Rectal smooth muscle tissue (tissue), 1 donor: ENCODE data around the gene ZCCHC7.
"Not testable (repeated sequence)": the region's sequence is repeated elsewhere in the genome, so short reads cannot be mapped to it uniquely, and the experiment has no call there.

Experiments
- H3K27ac ChIP-seq: one replicate; pipeline ENCODE4 v1.7.0; 2013; ENCODE audit warnings: low read depth, low read length, inconsistent platforms
- H3K27me3 ChIP-seq: one replicate; pipeline ENCODE4 v1.7.0; 2013; ENCODE audit warnings: low read length; ENCODE audit not compliant: control insufficient read depth, insufficient read depth
- H3K36me3 ChIP-seq: one replicate; pipeline ENCODE4 v1.7.0; 2013; ENCODE audit warnings: low read length; ENCODE audit not compliant: control insufficient read depth, insufficient read depth
- H3K4me1 ChIP-seq: one replicate; pipeline ENCODE4 v1.7.0; 2013; ENCODE audit warnings: low read length; ENCODE audit not compliant: control insufficient read depth, insufficient read depth
- H3K4me3 ChIP-seq: one replicate; pipeline ENCODE4 v1.7.0; 2013; ENCODE audit warnings: low read length
- H3K9ac ChIP-seq: one replicate; pipeline ENCODE4 v1.7.0; 2013; ENCODE audit warnings: low read length

Gene ZCCHC7

GRCh38 chr9:37157726-37158377 lies 37.5 kb downstream of the ZCCHC7 start:
- Histone ChIP-seq H3K27ac (no peak overlapping the region), H3K36me3 (no peaks in the 10 kb centered on the region), H3K4me1 (no peaks in the 10 kb centered on the region), H3K9ac (no peak overlapping the region), H3K27me3 (no peaks in the 10 kb centered on the region), H3K4me3 (no peak overlapping the region)

GRCh38 chr9:37163299-37163698 lies 42.9 kb downstream of the ZCCHC7 start:
- Histone ChIP-seq H3K4me1 (no peaks in the 10 kb centered on the region), H3K27me3 (no peaks in the 10 kb centered on the region), H3K4me3 (no peak overlapping the region), H3K9ac (no peak overlapping the region), H3K36me3 (no peaks in the 10 kb centered on the region), H3K27ac (no peak overlapping the region)

GRCh38 chr9:37164335-37164734 lies 44.0 kb downstream of the ZCCHC7 start:
- not testable (repeated sequence) for H3K9ac ChIP-seq, H3K36me3 ChIP-seq, H3K27me3 ChIP-seq, H3K27ac ChIP-seq, H3K4me1 ChIP-seq, H3K4me3 ChIP-seq

GRCh38 chr9:37165644-37166043 lies 45.3 kb downstream of the ZCCHC7 start:
- H3K9ac ChIP-seq, result no peak overlapping the region
- H3K36me3 ChIP-seq, result no peaks in the 10 kb centered on the region
- H3K4me3 ChIP-seq, result no peak overlapping the region
- H3K27ac ChIP-seq, result no peak overlapping the region
- no peaks in the 10 kb centered on the region for H3K27me3 ChIP-seq
- H3K4me1 ChIP-seq, result no peaks in the 10 kb centered on the region

GRCh38 chr9:37167456-37168047 lies 47.2 kb downstream of the ZCCHC7 start:
- Histone ChIP-seq H3K4me3 (no peak overlapping the region), H3K9ac (no peak overlapping the region), H3K27ac (no peak overlapping the region), H3K27me3 (no peaks in the 10 kb centered on the region), H3K4me1 (no peaks in the 10 kb centered on the region), H3K36me3 (no peaks in the 10 kb centered on the region)

GRCh38 chr9:37172557-37172956 lies 52.2 kb downstream of the ZCCHC7 start:
- no peak overlapping the region for H3K9ac ChIP-seq
- H3K4me1 ChIP-seq, result no peaks in the 10 kb centered on the region
- no peaks in the 10 kb centered on the region for H3K27me3 ChIP-seq
- H3K27ac ChIP-seq, result no peak overlapping the region
- H3K36me3 ChIP-seq, result no peaks in the 10 kb centered on the region
- no peak overlapping the region for H3K4me3 ChIP-seq

- no peaks in the 10 kb centered on the region for H3K27me3 ChIP-seq
- no peak overlapping the region for H3K4me3 ChIP-seq
- H3K27ac ChIP-seq, result no peak overlapping the region
- H3K36me3 ChIP-seq, result no peaks in the 10 kb centered on the region
- no peak overlapping the region for H3K9ac ChIP-seq
- H3K4me1 ChIP-seq, result no peaks in the 10 kb centered on the region
Observed at GRCh38 chr9:37174247-37174646, 53.9 kb downstream of the ZCCHC7 start.

- H3K9ac ChIP-seq, result no peak overlapping the region
- H3K27ac ChIP-seq, result no peak overlapping the region
- H3K36me3 ChIP-seq, result no peaks in the 10 kb centered on the region
- H3K4me3 ChIP-seq, result no peak overlapping the region
- H3K27me3 ChIP-seq, result no peaks in the 10 kb centered on the region
- no peaks in the 10 kb centered on the region for H3K4me1 ChIP-seq
Observed at GRCh38 chr9:37178742-37179141, 58.4 kb downstream of the ZCCHC7 start.

GRCh38 chr9:37179576-37179975 lies 59.2 kb downstream of the ZCCHC7 start:
- Histone ChIP-seq H3K36me3 (no peaks in the 10 kb centered on the region), H3K27ac (no peak overlapping the region), H3K27me3 (no peaks in the 10 kb centered on the region), H3K4me1 (no peaks in the 10 kb centered on the region), H3K9ac (no peak overlapping the region), H3K4me3 (no peak overlapping the region)

GRCh38 chr9:37180138-37180537 lies 59.8 kb downstream of the ZCCHC7 start:
- H3K4me3 ChIP-seq, result no peak overlapping the region
- no peaks in the 10 kb centered on the region for H3K4me1 ChIP-seq
- no peaks in the 10 kb centered on the region for H3K27me3 ChIP-seq
- no peak overlapping the region for H3K9ac ChIP-seq
- H3K27ac ChIP-seq, result no peak overlapping the region
- no peaks in the 10 kb centered on the region for H3K36me3 ChIP-seq

GRCh38 chr9:37182718-37183117 lies 62.3 kb downstream of the ZCCHC7 start:
- H3K4me1 ChIP-seq, result no peaks in the 10 kb centered on the region
- no peaks in the 10 kb centered on the region for H3K36me3 ChIP-seq
- no peak overlapping the region for H3K9ac ChIP-seq
- no peaks in the 10 kb centered on the region for H3K27me3 ChIP-seq
- H3K4me3 ChIP-seq, result no peak overlapping the region
- H3K27ac ChIP-seq, result no peak overlapping the region

- Histone ChIP-seq H3K27ac (no peak overlapping the region), H3K4me1 (no peaks in the 10 kb centered on the region), H3K27me3 (no peaks in the 10 kb centered on the region), H3K9ac (no peak overlapping the region), H3K4me3 (no peak overlapping the region), H3K36me3 (no peaks in the 10 kb centered on the region)
Observed at GRCh38 chr9:37184905-37185867, 64.8 kb downstream of the ZCCHC7 start.
